ENCODE results near the gene GABRR2.

DNA sequence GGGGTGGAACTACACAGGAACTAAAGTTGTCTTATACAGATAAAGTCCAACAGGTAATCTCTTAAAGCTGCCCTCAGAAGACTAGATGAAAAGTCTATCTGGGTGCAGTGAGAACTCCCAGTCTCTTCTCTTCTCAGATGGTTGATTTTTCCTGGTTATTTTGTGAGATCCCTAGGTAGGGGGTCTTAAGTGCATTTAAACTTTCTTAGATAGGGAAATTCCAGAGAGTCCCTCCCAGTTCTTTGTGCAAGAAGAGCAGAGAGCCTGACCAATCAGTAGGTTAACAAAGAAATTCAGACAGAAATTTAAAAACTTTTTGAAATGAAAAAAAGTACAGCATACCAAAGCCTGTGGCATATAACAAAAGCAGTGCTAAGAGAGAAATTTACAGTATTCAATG is 2.0 kb upstream of the GABRR2 start:
- TF ChIP-seq, protein P1, sequence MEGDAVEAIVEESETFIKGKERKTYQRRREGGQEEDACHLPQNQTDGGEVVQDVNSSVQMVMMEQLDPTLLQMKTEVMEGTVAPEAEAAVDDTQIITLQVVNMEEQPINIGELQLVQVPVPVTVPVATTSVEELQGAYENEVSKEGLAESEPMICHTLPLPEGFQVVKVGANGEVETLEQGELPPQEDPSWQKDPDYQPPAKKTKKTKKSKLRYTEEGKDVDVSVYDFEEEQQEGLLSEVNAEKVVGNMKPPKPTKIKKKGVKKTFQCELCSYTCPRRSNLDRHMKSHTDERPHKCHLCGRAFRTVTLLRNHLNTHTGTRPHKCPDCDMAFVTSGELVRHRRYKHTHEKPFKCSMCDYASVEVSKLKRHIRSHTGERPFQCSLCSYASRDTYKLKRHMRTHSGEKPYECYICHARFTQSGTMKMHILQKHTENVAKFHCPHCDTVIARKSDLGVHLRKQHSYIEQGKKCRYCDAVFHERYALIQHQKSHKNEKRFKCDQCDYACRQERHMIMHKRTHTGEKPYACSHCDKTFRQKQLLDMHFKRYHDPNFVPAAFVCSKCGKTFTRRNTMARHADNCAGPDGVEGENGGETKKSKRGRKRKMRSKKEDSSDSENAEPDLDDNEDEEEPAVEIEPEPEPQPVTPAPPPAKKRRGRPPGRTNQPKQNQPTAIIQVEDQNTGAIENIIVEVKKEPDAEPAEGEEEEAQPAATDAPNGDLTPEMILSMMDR (IDR thresholded peaks at IDR 0.05) = no peak
- TF ChIP-seq POLR2A (IDR thresholded peaks at IDR 0.05) = no peak

Measured in lower leg skin (tissue), 3 donors.